HAP-1 (cell line): Measurements from ENCODE around the gene SLC6A13.

Experiments
- DNase-seq, 2 experiments: peaks; one replicate each; pipeline ENCODE4 v3.0.0-alpha.2; 2016 to 2020; ENCODE audit warnings: low spot score in 2 of 2
- H3K27me3 ChIP-seq: fragments of 250-450 bp; sonication (Bioruptor Pico); 2 replicates; pipeline ENCODE4 v1.5.1; 2020; ENCODE audit warnings: low read depth, mild to moderate bottlenecking, moderate library complexity
- H3K36me3 ChIP-seq: fragments of 250-450 bp; sonication (Bioruptor Pico); replicated peaks from 2 replicates; pipeline ENCODE4 v1.5.1; 2020; ENCODE audit warnings: mild to moderate bottlenecking
- H3K4me1 ChIP-seq: fragments of 250-450 bp; sonication (Bioruptor Pico); 2 replicates; pipeline ENCODE4 v1.5.1; 2020; ENCODE audit warnings: mild to moderate bottlenecking
- H3K4me3 ChIP-seq: fragments of 250-450 bp; sonication (Bioruptor Pico); 2 replicates; pipeline ENCODE4 v1.5.1; 2020; ENCODE audit warnings: mild to moderate bottlenecking, moderate library complexity
- H3K9me3 ChIP-seq: fragments of 250-450 bp; sonication (Bioruptor Pico); 2 replicates; pipeline ENCODE4 v1.5.1; 2020; ENCODE audit warnings: mild to moderate bottlenecking, moderate library complexity
- in situ Hi-C: fragments of 300-500 bp; cut with MboI; formaldehyde crosslinking; loops from 3 replicates; pipeline ENCODE4 v1.14.3; 2020; ENCODE audit warnings: low sequenced_read_pairs, inconsistent platforms, mixed read lengths

Gene SLC6A13

GRCh38 chr12:212415-212714 is 50.3 kb downstream of the SLC6A13 start:
- Histone ChIP-seq H3K4me1 (no peaks in the 10 kb centered on the region), H3K9me3 (no peaks in the 10 kb centered on the region), H3K27me3 (peaks cover 12% of the 10 kb centered on the region), H3K4me3 (no peak overlapping the region), H3K36me3 (no peaks in the 10 kb centered on the region)
- DNase-seq: no peak
- in situ Hi-C loops: no loop called here

DNA sequence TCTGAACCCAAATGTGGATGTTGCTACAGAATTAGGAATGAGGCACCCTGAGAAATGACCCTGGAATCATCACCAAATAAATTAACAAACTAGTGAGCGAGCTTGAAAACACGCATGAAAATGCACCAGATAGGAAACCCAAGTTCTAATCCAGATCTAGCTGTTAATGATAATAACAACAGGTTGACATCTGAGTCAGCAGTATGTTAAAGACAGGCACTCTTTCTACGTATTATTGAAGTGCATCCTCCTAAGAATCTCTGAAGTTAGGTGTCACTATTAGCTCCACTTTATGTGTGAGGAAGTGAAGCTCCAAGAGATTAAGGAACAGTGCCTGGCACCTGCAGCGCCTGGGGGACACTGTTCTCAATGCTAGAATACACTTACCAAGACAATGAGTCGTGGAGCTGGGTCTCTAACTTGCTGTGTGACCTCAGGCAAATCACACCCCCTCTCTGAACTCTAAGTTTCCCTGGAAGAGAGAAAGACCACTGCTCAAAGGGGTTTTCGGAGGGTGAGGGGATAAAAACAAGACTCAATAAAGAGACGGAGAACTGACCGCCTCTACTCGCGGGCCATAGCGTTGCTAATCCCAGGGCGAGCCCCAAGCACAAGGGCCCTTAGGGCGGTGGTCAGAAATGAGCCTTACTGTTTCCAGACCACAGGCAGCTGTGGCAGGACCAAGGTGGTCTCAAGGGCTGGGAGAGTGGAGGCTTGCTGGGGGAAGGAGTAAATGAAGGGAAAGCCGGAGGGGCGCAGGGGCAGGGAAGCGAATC is 50.8 kb downstream of the SLC6A13 start:
- no peaks in the 10 kb centered on the region for H3K4me1 ChIP-seq
- no peaks in the 10 kb centered on the region for H3K9me3 ChIP-seq
- H3K4me3 ChIP-seq: no peak overlapping the region
- H3K27me3 ChIP-seq: peaks cover 12% of the 10 kb centered on the region
- DNase-seq: no peak
- in situ Hi-C loops: no loop called here
- H3K36me3 ChIP-seq: no peaks in the 10 kb centered on the region

DNA sequence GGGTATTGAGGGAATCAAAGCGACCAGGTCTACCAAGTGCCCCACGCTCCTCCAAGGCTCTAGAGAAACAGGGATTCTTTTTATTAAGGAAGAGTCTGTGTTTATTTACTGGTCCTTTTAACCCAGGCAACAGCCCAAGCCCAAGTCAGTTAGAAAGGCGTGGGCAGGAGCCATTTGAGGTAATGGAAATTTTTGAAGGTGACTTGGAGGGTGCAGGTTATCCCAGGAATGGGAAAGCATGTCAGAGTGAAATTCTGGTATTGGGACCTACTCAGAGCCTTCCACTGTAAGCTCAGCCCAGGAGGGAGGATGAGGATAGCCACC is 51.5 kb downstream of the SLC6A13 start:
- Histone ChIP-seq H3K4me3 (no peak overlapping the region), H3K9me3 (no peaks in the 10 kb centered on the region), H3K27me3 (peaks cover 12% of the 10 kb centered on the region), H3K36me3 (no peaks in the 10 kb centered on the region), H3K4me1 (no peaks in the 10 kb centered on the region)
- DNase-seq: no peak
- in situ Hi-C loops: no loop called here

GRCh38 chr12:210277-211141 is 52.1 kb downstream of the SLC6A13 start:
- no peak overlapping the region for H3K4me3 ChIP-seq
- H3K9me3 ChIP-seq: no peaks in the 10 kb centered on the region
- DNase-seq: no peak
- H3K36me3 ChIP-seq: no peaks in the 10 kb centered on the region
- in situ Hi-C loops: no loop called here
- H3K4me1 ChIP-seq: no peaks in the 10 kb centered on the region
- peaks cover 11% of the 10 kb centered on the region for H3K27me3 ChIP-seq

DNA sequence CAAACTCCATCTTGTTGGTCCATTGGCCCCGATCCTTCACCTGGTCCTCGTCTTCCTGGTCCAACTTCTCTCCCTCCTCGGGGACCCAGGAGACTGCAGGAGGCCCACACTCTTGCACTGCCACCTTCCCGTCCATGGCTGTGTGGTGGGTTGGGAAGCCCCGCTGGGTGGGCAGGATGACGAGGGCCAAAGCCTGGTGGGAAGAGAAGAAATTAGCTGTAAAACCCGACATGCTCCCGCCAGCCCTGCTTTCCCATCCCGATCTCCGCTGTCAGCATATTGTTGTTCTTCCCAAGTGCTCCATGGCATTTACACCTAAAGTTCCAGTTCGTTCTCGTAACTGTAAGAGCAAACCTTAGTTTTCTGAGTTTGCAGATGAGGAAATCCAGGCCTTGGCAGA is 52.8 kb downstream of the SLC6A13 start:
- in situ Hi-C loops: no loop called here
- no peak overlapping the region for H3K4me3 ChIP-seq
- H3K9me3 ChIP-seq: no peaks in the 10 kb centered on the region
- H3K36me3 ChIP-seq: no peaks in the 10 kb centered on the region
- DNase-seq: no peak
- H3K27me3 ChIP-seq: peaks cover 8% of the 10 kb centered on the region
- no peaks in the 10 kb centered on the region for H3K4me1 ChIP-seq

- Histone ChIP-seq H3K4me1 (no peaks in the 10 kb centered on the region), H3K4me3 (no peak overlapping the region), H3K27me3 (peaks cover 8% of the 10 kb centered on the region), H3K9me3 (no peaks in the 10 kb centered on the region), H3K36me3 (no peaks in the 10 kb centered on the region)
- DNase-seq: no peak
- in situ Hi-C loops: no loop called here
Observed at GRCh38 chr12:209246-209645, 53.4 kb downstream of the SLC6A13 start.

GRCh38 chr12:208813-209212 is 53.8 kb downstream of the SLC6A13 start:
- Histone ChIP-seq H3K4me1 (peaks cover 4% of the 10 kb centered on the region; the same call in 1 of the 2 replicates), H3K27me3 (peaks cover 8% of the 10 kb centered on the region), H3K9me3 (no peaks in the 10 kb centered on the region), H3K4me3 (no peak overlapping the region), H3K36me3 (no peaks in the 10 kb centered on the region)
- no peak for DNase-seq
- in situ Hi-C loops: no loop called here

GRCh38 chr12:207804-208203 is 54.8 kb downstream of the SLC6A13 start:
- no peaks in the 10 kb centered on the region; the same call in 1 of the 2 replicates for H3K27me3 ChIP-seq
- in situ Hi-C loops: no loop called here
- H3K4me3 ChIP-seq: no peak overlapping the region
- no peaks in the 10 kb centered on the region for H3K9me3 ChIP-seq
- DNase-seq: no peak
- peaks cover 5% of the 10 kb centered on the region; the same call in 1 of the 2 replicates for H3K4me1 ChIP-seq
- H3K36me3 ChIP-seq: no peaks in the 10 kb centered on the region

- in situ Hi-C loops: no loop called here
- no peak for DNase-seq
- H3K36me3 ChIP-seq: no peaks in the 10 kb centered on the region
- peaks cover 5% of the 10 kb centered on the region; the same call in 1 of the 2 replicates for H3K4me1 ChIP-seq
- H3K27me3 ChIP-seq: no peaks in the 10 kb centered on the region
- H3K4me3 ChIP-seq: no peak overlapping the region
- no peaks in the 10 kb centered on the region for H3K9me3 ChIP-seq
Observed at GRCh38 chr12:206746-207440, 55.7 kb downstream of the SLC6A13 start.

- Histone ChIP-seq H3K4me3 (no peak overlapping the region), H3K4me1 (peaks cover 5% of the 10 kb centered on the region; the same call in 1 of the 2 replicates), H3K27me3 (no peaks in the 10 kb centered on the region), H3K36me3 (no peaks in the 10 kb centered on the region), H3K9me3 (no peaks in the 10 kb centered on the region)
- DNase-seq: no peak
- in situ Hi-C loops: no loop called here
Observed at GRCh38 chr12:205026-205425, 57.6 kb downstream of the SLC6A13 start.

- peak overlapping the region; percentile 33 for H3K4me3 ChIP-seq
- no peaks in the 10 kb centered on the region for H3K27me3 ChIP-seq
- in situ Hi-C loops: no loop called here
Observed at GRCh38 chr12:204261-204678, 58.4 kb downstream of the SLC6A13 start.

DNA sequence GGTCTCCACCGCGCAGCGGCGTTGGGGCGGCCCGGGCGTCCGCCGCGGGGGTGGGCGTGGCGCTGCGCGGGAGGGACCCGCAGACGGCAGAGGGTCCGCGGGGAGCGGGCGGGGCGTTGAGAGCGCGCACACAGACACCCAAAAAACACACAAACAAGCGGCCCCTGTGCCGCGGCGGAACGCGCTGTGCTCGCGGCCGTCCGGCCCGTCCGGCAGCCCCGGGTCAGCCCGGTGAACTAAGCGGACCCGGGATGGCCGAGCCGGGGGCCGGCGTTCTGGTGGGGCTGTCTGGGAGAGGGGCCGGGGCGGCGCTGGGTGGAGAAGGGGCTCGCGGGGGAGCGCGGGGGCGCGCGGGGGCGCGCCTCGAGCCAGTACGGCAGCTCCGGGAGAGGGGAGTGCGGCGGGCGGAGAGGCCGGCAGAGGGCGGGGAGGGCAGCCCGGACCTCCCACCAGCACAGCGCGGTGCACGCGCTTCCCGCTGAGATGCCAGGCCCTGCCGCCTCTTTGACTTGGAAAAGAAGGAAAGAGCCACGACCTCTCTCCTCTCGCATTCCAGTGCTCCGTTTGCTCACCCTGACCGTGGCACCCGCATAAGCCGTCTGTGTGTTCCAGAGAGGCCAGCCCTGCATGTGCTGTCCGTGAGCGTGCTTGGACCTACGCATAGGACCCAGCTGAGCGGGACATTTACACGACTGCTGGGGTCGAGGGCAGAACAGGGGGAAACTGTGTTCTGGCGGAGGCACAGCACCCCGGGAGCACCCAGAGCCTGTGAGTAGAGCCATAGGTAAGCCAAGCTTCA is 59.0 kb downstream of the SLC6A13 start:
- in situ Hi-C loops: no loop called here
- H3K27me3 ChIP-seq: no peaks in the 10 kb centered on the region
- DNase-seq: peak; percentile 63 to 75
- no peaks in the 10 kb centered on the region for H3K36me3 ChIP-seq
- H3K9me3 ChIP-seq: no peaks in the 10 kb centered on the region
- H3K4me1 ChIP-seq: peaks cover 5% of the 10 kb centered on the region; the same call in 1 of the 2 replicates
- H3K4me3 ChIP-seq: peak overlapping the region; percentile 33

More at GRCh38 chr12:204261-204678, 58.4 kb downstream of the SLC6A13 start:
- H3K36me3 ChIP-seq: no peaks in the 10 kb centered on the region
- no peaks in the 10 kb centered on the region for H3K9me3 ChIP-seq
- no peak for DNase-seq
- H3K4me1 ChIP-seq: peaks cover 5% of the 10 kb centered on the region; the same call in 1 of the 2 replicates

DNA sequence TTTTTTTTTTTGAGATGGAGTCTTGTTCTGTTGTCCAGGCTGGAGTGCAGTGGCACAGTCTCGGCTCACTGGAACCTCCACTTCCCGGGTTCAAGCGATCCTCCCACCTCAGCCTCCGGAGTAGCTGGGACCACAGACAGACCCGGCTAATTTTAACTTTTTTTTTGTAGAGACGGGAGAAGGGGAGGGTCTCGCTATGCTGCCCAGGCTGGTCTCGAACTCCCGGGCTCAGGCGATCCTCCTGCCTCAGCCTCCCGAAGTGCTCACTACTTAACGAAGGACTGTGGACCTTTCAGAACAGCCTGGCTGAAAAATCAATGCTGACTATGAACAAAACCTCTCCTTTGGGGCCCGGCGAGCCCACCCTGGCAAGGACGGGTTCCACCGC is 59.6 kb downstream of the SLC6A13 start:
- peak overlapping the region; percentile 33 for H3K4me3 ChIP-seq
- H3K27me3 ChIP-seq: no peaks in the 10 kb centered on the region
- H3K9me3 ChIP-seq: no peaks in the 10 kb centered on the region
- in situ Hi-C loops: no loop called here
- H3K4me1 ChIP-seq: peaks cover 5% of the 10 kb centered on the region; the same call in 1 of the 2 replicates
- no peak for DNase-seq
- H3K36me3 ChIP-seq: no peaks in the 10 kb centered on the region
